Measurements from ENCODE around the gene LCE1D. TPM values are rescaled to one million over a fixed set of nuclear protein-coding genes. Genes with fewer than 3 reads are reported as not detected.

The LCE1D gene
- total RNA-seq, 1 donor from 2014 or later = not detected

GRCh38 chr1:152770411-152770810 lies 26.1 kb upstream of the LCE1D start:
- Histone ChIP-seq H3K4me3 (ENCODE audit: low read depth, low read length) (no peak overlapping the region), H3K27me3 (ENCODE audit: control insufficient read depth, insufficient read depth, low read length) (no peaks in the 10 kb centered on the region), H3K36me3 (ENCODE audit: control insufficient read depth, insufficient read depth, low read length) (no peaks in the 10 kb centered on the region)
- no peak for DNase-seq (ENCODE audit: low read depth)
- no peak for TF ChIP-seq CTCF (IDR thresholded peaks at IDR 0.05; ENCODE audit: insufficient read depth, low read length, poor library complexity, severe bottlenecking)

GRCh38 chr1:152774875-152775274 lies 21.6 kb upstream of the LCE1D start, which contains the start of gene LCE1F:
Gene LCE1F, plus strand, starts transcription at chr1:152775140. Its CDS starts 1,232 bp downstream, at chr1:152776372.
- no peak for DNase-seq (ENCODE audit: low read depth)
- Histone ChIP-seq H3K27me3 (ENCODE audit: control insufficient read depth, insufficient read depth, low read length) (no peaks in the 10 kb centered on the region), H3K36me3 (ENCODE audit: control insufficient read depth, insufficient read depth, low read length) (no peaks in the 10 kb centered on the region), H3K4me3 (ENCODE audit: low read depth, low read length) (no peak within 1 kb of the TSS)
- no peak for TF ChIP-seq CTCF (IDR thresholded peaks at IDR 0.05; ENCODE audit: insufficient read depth, low read length, poor library complexity, severe bottlenecking)

- Histone ChIP-seq H3K4me3 (ENCODE audit: low read depth, low read length) (no peak overlapping the region), H3K36me3 (ENCODE audit: control insufficient read depth, insufficient read depth, low read length) (no peaks in the 10 kb centered on the region), H3K27me3 (ENCODE audit: control insufficient read depth, insufficient read depth, low read length) (no peaks in the 10 kb centered on the region)
- no peak for TF ChIP-seq CTCF (IDR thresholded peaks at IDR 0.05; ENCODE audit: insufficient read depth, low read length, poor library complexity, severe bottlenecking)
- no peak for DNase-seq (ENCODE audit: low read depth)
Measured at GRCh38 chr1:152776361-152776760, 20.2 kb upstream of the LCE1D start.

GRCh38 chr1:152777510-152778137 lies 18.9 kb upstream of the LCE1D start:
- H3K36me3 ChIP-seq (ENCODE audit: control insufficient read depth, insufficient read depth, low read length) = no peaks in the 10 kb centered on the region
- no peak for DNase-seq (ENCODE audit: low read depth)
- no peak overlapping the region for H3K4me3 ChIP-seq (ENCODE audit: low read depth, low read length)
- TF ChIP-seq CTCF (IDR thresholded peaks at IDR 0.05; ENCODE audit: insufficient read depth, low read length, poor library complexity, severe bottlenecking) = peak; percentile 37
- H3K27me3 ChIP-seq (ENCODE audit: control insufficient read depth, insufficient read depth, low read length) = no peaks in the 10 kb centered on the region

GRCh38 chr1:152783095-152783494 lies 13.4 kb upstream of the LCE1D start:
- no peak overlapping the region for H3K4me3 ChIP-seq (ENCODE audit: low read depth, low read length)
- H3K36me3 ChIP-seq (ENCODE audit: control insufficient read depth, insufficient read depth, low read length) = no peaks in the 10 kb centered on the region
- TF ChIP-seq CTCF (IDR thresholded peaks at IDR 0.05; ENCODE audit: insufficient read depth, low read length, poor library complexity, severe bottlenecking) = no peak
- DNase-seq (ENCODE audit: low read depth) = no peak
- H3K27me3 ChIP-seq (ENCODE audit: control insufficient read depth, insufficient read depth, low read length) = no peaks in the 10 kb centered on the region

GRCh38 chr1:152786077-152786476 lies 10.4 kb upstream of the LCE1D start, which contains the start of gene LCE1E:
Gene LCE1E, plus strand, starts transcription at chr1:152786257. Its CDS starts 1,043 bp downstream, at chr1:152787300.
- Histone ChIP-seq H3K4me3 (ENCODE audit: low read depth, low read length) (no peak within 1 kb of the TSS), H3K27me3 (ENCODE audit: control insufficient read depth, insufficient read depth, low read length) (no peaks in the 10 kb centered on the region), H3K36me3 (ENCODE audit: control insufficient read depth, insufficient read depth, low read length) (no peaks in the 10 kb centered on the region)
- no peak for DNase-seq (ENCODE audit: low read depth)
- TF ChIP-seq CTCF (IDR thresholded peaks at IDR 0.05; ENCODE audit: insufficient read depth, low read length, poor library complexity, severe bottlenecking) = no peak
